GM06990 (cell line): Measurements from ENCODE around the gene GLRA1.

Experiments
- DNase-seq: peaks from one replicate; pipeline ENCODE4 v3.0.0-alpha.2; 2011; ENCODE audit not compliant: insufficient read length; ENCODE audit errors: extremely low read depth
- H3K27me3 ChIP-seq: replicated peaks from 2 replicates; pipeline ENCODE4 v1.6.0; 2011; ENCODE audit warnings: low read length; ENCODE audit not compliant: control insufficient read depth, insufficient read depth
- H3K36me3 ChIP-seq: 2 replicates; pipeline ENCODE4 v1.5.1; 2011; ENCODE audit warnings: low read length; ENCODE audit not compliant: control insufficient read depth, insufficient read depth
- H3K4me3 ChIP-seq: replicated peaks from 2 replicates; pipeline ENCODE4 v1.5.1; 2011; ENCODE audit warnings: low read depth, mild to moderate bottlenecking, control low read depth, low read length
- CTCF ChIP-seq: IDR thresholded peaks from 2 replicates; pipeline ENCODE4 v1.5.1; 2011; ENCODE audit warnings: low read length, control low read depth, mild to moderate bottlenecking, inconsistent platforms; ENCODE audit not compliant: insufficient read depth, poor library complexity, severe bottlenecking

GLRA1 gene

GRCh38 chr5:151924564-151925301 lies at the start of gene GLRA1:
Gene GLRA1, minus strand, starts transcription at chr5:151924851. Its CDS starts 302 bp downstream, at chr5:151924549.
- no peak within 1 kb of the TSS for H3K4me3 ChIP-seq
- no peaks in the 10 kb centered on the region for H3K36me3 ChIP-seq
- no peaks in the 10 kb centered on the region for H3K27me3 ChIP-seq
- TF ChIP-seq CTCF = no peak
- peak; percentile 36 for DNase-seq

GRCh38 chr5:151970885-151971284 lies 46.2 kb upstream of the GLRA1 start:
- DNase-seq = no peak
- H3K36me3 ChIP-seq = no peaks in the 10 kb centered on the region
- no peak overlapping the region for H3K4me3 ChIP-seq
- no peaks in the 10 kb centered on the region for H3K27me3 ChIP-seq
- TF ChIP-seq CTCF = no peak

GRCh38 chr5:151967865-151968264 lies 43.2 kb upstream of the GLRA1 start:
- Histone ChIP-seq H3K36me3 (no peaks in the 10 kb centered on the region), H3K27me3 (no peaks in the 10 kb centered on the region), H3K4me3 (no peak overlapping the region)
- no peak for DNase-seq
- no peak for TF ChIP-seq CTCF

GRCh38 chr5:151966046-151966445 lies 41.4 kb upstream of the GLRA1 start:
- no peak for TF ChIP-seq CTCF
- Histone ChIP-seq H3K27me3 (no peaks in the 10 kb centered on the region), H3K36me3 (no peaks in the 10 kb centered on the region), H3K4me3 (no peak overlapping the region)
- no peak for DNase-seq

GRCh38 chr5:151964471-151964870 lies 39.8 kb upstream of the GLRA1 start:
- Histone ChIP-seq H3K36me3 (no peaks in the 10 kb centered on the region), H3K4me3 (no peak overlapping the region), H3K27me3 (no peaks in the 10 kb centered on the region)
- TF ChIP-seq CTCF = no peak
- DNase-seq = no peak
